ENCODE results near the gene APBB2.

DNA sequence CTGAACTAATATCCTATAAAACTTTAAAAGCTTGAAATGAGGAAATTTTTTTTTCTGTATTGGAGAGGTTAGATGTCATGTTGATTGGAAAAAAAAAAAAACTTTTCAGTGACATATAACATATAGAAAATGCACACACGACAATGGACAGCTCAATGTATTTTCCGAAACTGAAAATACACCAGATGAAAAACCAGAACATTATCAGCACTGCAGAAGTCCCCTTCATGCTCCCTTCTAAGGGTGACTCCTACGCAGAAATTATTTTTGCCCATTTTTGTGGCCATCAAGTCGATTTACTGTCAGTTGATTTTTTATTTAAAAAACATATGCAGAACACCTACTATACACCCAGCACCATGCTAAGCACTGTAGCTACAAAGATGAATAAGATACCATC lies 148.3 kb downstream of the APBB2 start:
- TF ChIP-seq POLR2A (IDR thresholded peaks at IDR 0.05) = no peak
- no peak for TF ChIP-seq CTCF (IDR thresholded peaks at IDR 0.05)

Data from heart left ventricle (tissue), 13 donors.